Fibroblast of lung (primary cell): ENCODE measurements around the gene SCN1A. TPM values are rescaled to one million over a fixed set of nuclear protein-coding genes. Genes with fewer than 3 reads are reported as not detected.

Experiments used
- DNase-seq, 2 donors: peaks; one replicate each; pipeline versions ENCODE4 v3.0.0 to v3.0.0-alpha.2; 2010; ENCODE audit warnings: low read depth in 2 of 2
- H2AFZ ChIP-seq: 2 replicates; pipeline ENCODE4 v1.5.1; 2012; ENCODE audit warnings: low read length, control low read depth, inconsistent platforms
- H3K27ac ChIP-seq: 2 replicates; pipeline ENCODE4 v1.5.1; 2011; ENCODE audit warnings: low read length, control low read depth; ENCODE audit not compliant: insufficient read depth
- H3K27me3 ChIP-seq: 2 replicates; pipeline ENCODE4 v1.5.1; 2011; ENCODE audit warnings: mild to moderate bottlenecking, low read length; ENCODE audit not compliant: control insufficient read depth, insufficient read depth
- H3K36me3 ChIP-seq: 2 replicates; pipeline ENCODE4 v1.5.1; 2011; ENCODE audit warnings: low read length; ENCODE audit not compliant: control insufficient read depth, insufficient read depth
- H3K4me1 ChIP-seq: 2 replicates; pipeline ENCODE4 v1.5.1; 2011; ENCODE audit warnings: low read length; ENCODE audit not compliant: control insufficient read depth, insufficient read depth; ENCODE audit errors: extremely low read depth
- H3K4me2 ChIP-seq: 2 replicates; pipeline ENCODE4 v1.5.1; 2011; ENCODE audit warnings: low read length, control low read depth; ENCODE audit not compliant: insufficient read depth; ENCODE audit errors: extremely low read depth
- H3K4me3 ChIP-seq, 4 experiments: fragments of 200-600 bp in 1 of 4; sonication (generic) in 1 of 4; replicated peaks in 1 of 4; 2 replicates each; pipeline ENCODE4 v1.5.1; 2011 to 2016; ENCODE audit warnings: low read length in 4 of 4, low read depth in 3 of 4, mild to moderate bottlenecking in 3 of 4, control low read depth in 2 of 4, inconsistent platforms in 1 of 4, mixed read lengths in 1 of 4; ENCODE audit not compliant: insufficient read depth in 1 of 4; ENCODE audit errors: control extremely low read depth in 1 of 4
- H3K79me2 ChIP-seq: 2 replicates; pipeline ENCODE4 v1.5.1; 2012; ENCODE audit warnings: mild to moderate bottlenecking, low read length, inconsistent platforms; ENCODE audit not compliant: control insufficient read depth, insufficient read depth
- H3K9ac ChIP-seq: 2 replicates; pipeline ENCODE4 v1.5.1; 2011; ENCODE audit warnings: mild to moderate bottlenecking, low read length, control low read depth; ENCODE audit not compliant: insufficient read depth
- H3K9me3 ChIP-seq: 2 replicates; pipeline ENCODE4 v1.5.1; 2012; ENCODE audit warnings: low read depth, low read length; ENCODE audit not compliant: control insufficient read depth, insufficient read depth
- H4K20me1 ChIP-seq: 2 replicates; pipeline ENCODE4 v1.5.1; 2011; ENCODE audit warnings: low read length; ENCODE audit not compliant: control insufficient read depth, insufficient read depth; ENCODE audit errors: extremely low read depth
- EZH2 ChIP-seq: IDR thresholded peaks from 2 replicates; pipeline ENCODE4 v1.5.1; 2012; ENCODE audit warnings: low read length, control low read depth, mild to moderate bottlenecking; ENCODE audit errors: missing control alignments
- polyA plus RNA-seq, 2 donors: library from polyadenylated mRNA; depleted of rRNA in 1 of 2; stranded (reverse) in 1 of 2; unstranded in 1 of 2; fragments of >200 nt; gene quantifications; 2 replicates each; pipeline ENCODE4 v1.2.1, GENCODE V29; 2011 to 2012; ENCODE audit warnings: missing spikeins in 1 of 2
- total RNA-seq: library from RNA; depleted of rRNA; stranded (reverse); fragments of >200 nt; gene quantifications from 2 replicates; pipeline ENCODE4 v1.2.1, GENCODE V29; 2014
- TF ChIP-seq, protein P1 (sequence below), 2 donors: IDR thresholded peaks in 1 of 2; conservative IDR thresholded peaks in 1 of 2; 1 replicate in 1 of 2; 2 replicates in 1 of 2; pipeline ENCODE4 v1.5.1; 2011 to 2012; ENCODE audit warnings: low read length in 2 of 2, control low read depth in 1 of 2, inconsistent platforms in 1 of 2, low read depth in 1 of 2, mild to moderate bottlenecking in 1 of 2

SCN1A gene
- total and polyA plus RNA-seq, 2 donors (not counting 1 experiment from before 2014, with no cell fraction given), result 0.05 to 0.50 TPM

DNA sequence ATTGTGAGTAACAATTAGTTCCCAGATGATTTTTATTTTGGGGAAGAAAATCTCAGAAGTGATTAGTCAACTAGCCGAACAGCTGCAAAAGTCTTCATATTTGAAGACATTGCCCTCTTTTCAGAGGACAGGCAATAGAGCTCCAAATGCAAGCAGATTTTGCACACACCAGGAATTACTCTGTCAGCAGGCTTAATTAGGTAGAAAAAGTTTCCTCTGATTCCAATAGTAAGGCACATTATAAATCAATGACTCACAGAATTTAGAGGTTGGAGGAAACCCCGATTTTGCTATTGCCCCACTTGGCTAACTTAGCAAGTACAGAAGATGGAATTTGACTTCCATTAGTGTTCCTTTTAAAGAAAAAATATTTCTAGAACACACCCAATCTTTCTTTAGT is 30.7 kb upstream of the SCN1A start:
- no peak for TF ChIP-seq EZH2
- TF ChIP-seq, protein P1, sequence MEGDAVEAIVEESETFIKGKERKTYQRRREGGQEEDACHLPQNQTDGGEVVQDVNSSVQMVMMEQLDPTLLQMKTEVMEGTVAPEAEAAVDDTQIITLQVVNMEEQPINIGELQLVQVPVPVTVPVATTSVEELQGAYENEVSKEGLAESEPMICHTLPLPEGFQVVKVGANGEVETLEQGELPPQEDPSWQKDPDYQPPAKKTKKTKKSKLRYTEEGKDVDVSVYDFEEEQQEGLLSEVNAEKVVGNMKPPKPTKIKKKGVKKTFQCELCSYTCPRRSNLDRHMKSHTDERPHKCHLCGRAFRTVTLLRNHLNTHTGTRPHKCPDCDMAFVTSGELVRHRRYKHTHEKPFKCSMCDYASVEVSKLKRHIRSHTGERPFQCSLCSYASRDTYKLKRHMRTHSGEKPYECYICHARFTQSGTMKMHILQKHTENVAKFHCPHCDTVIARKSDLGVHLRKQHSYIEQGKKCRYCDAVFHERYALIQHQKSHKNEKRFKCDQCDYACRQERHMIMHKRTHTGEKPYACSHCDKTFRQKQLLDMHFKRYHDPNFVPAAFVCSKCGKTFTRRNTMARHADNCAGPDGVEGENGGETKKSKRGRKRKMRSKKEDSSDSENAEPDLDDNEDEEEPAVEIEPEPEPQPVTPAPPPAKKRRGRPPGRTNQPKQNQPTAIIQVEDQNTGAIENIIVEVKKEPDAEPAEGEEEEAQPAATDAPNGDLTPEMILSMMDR (conservative IDR thresholded peaks at IDR 0.05 in 1 of 2, IDR thresholded peaks at IDR 0.05 in 1 of 2; ENCODE audit: low read depth in 1 of 2, low read length in 2 of 2), result no peak
- Histone ChIP-seq H2AFZ (no peak overlapping the region), H3K9ac (no peak overlapping the region), H3K4me1 (no peaks in the 10 kb centered on the region), H3K4me3 (no peak overlapping the region), H3K27me3 (no peaks in the 10 kb centered on the region), H3K4me2 (no peak overlapping the region), H3K36me3 (no peaks in the 10 kb centered on the region), H3K79me2 (no peaks in the 10 kb centered on the region), H3K9me3 (no peaks in the 10 kb centered on the region), H4K20me1 (no peaks in the 10 kb centered on the region), H3K27ac (no peak overlapping the region)
- DNase-seq, result peak; percentile 40 to 62

DNA sequence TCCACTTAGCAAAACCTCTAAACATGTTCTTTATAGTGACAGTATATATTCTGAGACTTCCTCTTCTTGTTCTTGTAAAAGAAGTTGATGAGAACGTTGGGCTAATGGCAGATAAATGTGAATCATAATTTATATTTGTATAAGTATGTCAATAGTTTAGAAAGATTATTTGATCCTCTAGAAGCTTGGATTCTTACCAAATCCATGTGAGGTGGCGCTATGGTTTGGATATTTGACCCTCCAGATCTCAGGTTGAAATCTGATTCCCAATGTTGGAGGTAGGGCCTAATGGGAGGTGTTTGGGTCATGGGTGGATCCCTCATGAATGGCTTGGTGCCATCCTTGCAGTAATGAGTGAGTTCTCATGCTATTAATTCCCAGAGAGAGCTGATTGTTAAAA is 29.8 kb upstream of the SCN1A start:
- no peaks in the 10 kb centered on the region for H3K27me3 ChIP-seq
- H2AFZ ChIP-seq, result no peak overlapping the region
- H3K4me2 ChIP-seq, result no peak overlapping the region
- H3K4me3 ChIP-seq, result no peak overlapping the region
- H3K36me3 ChIP-seq, result no peaks in the 10 kb centered on the region
- no peaks in the 10 kb centered on the region for H3K4me1 ChIP-seq
- H3K9me3 ChIP-seq, result no peaks in the 10 kb centered on the region
- no peaks in the 10 kb centered on the region for H3K79me2 ChIP-seq
- H4K20me1 ChIP-seq, result no peaks in the 10 kb centered on the region
- TF ChIP-seq, protein P1 (conservative IDR thresholded peaks at IDR 0.05 in 1 of 2, IDR thresholded peaks at IDR 0.05 in 1 of 2; ENCODE audit: low read depth in 1 of 2, low read length in 2 of 2), result no peak
- TF ChIP-seq EZH2, result no peak
- no peak for DNase-seq
- no peak overlapping the region for H3K27ac ChIP-seq
- H3K9ac ChIP-seq, result no peak overlapping the region

DNA sequence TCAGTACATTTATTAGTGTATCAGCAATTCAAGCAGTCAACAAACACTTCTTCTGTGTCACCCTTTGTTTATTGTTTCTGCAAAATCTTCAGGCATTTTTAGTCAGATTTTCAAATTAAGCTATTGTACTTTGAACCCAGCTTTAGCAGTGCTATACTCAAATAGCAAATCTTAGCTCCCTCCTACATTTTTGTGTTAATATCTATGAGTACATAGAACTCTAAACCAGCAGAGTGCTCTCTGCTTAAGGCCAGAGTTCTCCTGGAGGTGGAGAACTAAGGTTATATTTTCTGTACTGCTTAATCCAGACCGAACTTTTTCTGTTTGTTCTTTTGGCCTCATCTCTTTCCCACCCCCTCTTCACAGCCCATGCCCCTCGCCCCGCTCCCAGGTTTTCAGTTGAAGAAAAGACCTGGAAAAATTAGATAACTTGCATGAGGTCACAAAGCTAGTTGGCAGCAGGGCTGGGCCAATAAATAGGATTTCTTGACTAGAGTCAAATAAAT is 29.2 kb upstream of the SCN1A start:
- TF ChIP-seq EZH2, result no peak
- TF ChIP-seq, protein P1 (conservative IDR thresholded peaks at IDR 0.05 in 1 of 2, IDR thresholded peaks at IDR 0.05 in 1 of 2; ENCODE audit: low read depth in 1 of 2, low read length in 2 of 2), result no peak
- no peaks in the 10 kb centered on the region for H3K27me3 ChIP-seq
- no peak overlapping the region for H3K9ac ChIP-seq
- no peak overlapping the region for H2AFZ ChIP-seq
- H3K79me2 ChIP-seq, result no peaks in the 10 kb centered on the region
- no peak overlapping the region for H3K4me3 ChIP-seq
- no peak overlapping the region for H3K4me2 ChIP-seq
- H3K4me1 ChIP-seq, result no peaks in the 10 kb centered on the region
- DNase-seq, result no peak
- no peaks in the 10 kb centered on the region for H4K20me1 ChIP-seq
- no peak overlapping the region for H3K27ac ChIP-seq
- H3K9me3 ChIP-seq, result no peaks in the 10 kb centered on the region
- H3K36me3 ChIP-seq, result no peaks in the 10 kb centered on the region
